Liver (tissue), 9 donors: Measurements from ENCODE around the gene TAS2R1. TPM values are rescaled to one million over a fixed set of nuclear protein-coding genes. Genes with fewer than 3 reads are reported as not detected.

ENCODE experiments used
- DNase-seq: peaks from one replicate; pipeline ENCODE4 v3.0.0-alpha.2; 2017; ENCODE audit warnings: low spot score
- H3K27ac ChIP-seq, 2 donors: one replicate each; pipeline ENCODE4 v1.7.0; 2013; ENCODE audit warnings: inconsistent platforms in 2 of 2, low read length in 2 of 2, control low read depth in 1 of 2, low read depth in 1 of 2, mild to moderate bottlenecking in 1 of 2
- H3K27me3 ChIP-seq, 4 donors: one replicate each; pipeline versions ENCODE4 v1.6.1 to v1.7.0; 2013; ENCODE audit warnings: low read length in 3 of 4, inconsistent platforms in 1 of 4, mild to moderate bottlenecking in 1 of 4, moderate library complexity in 1 of 4; ENCODE audit not compliant: control insufficient read depth in 4 of 4, insufficient read depth in 4 of 4
- H3K36me3 ChIP-seq, 4 donors: one replicate each; pipeline versions ENCODE4 v1.6.1 to v1.7.0; 2013; ENCODE audit warnings: low read length in 3 of 4, mild to moderate bottlenecking in 3 of 4, low read depth in 1 of 4, moderate library complexity in 1 of 4; ENCODE audit not compliant: control insufficient read depth in 4 of 4, insufficient read depth in 3 of 4
- H3K4me1 ChIP-seq, 4 donors: one replicate each; pipeline versions ENCODE4 v1.6.1 to v1.7.0; 2013; ENCODE audit warnings: low read length in 3 of 4, mild to moderate bottlenecking in 3 of 4, moderate library complexity in 1 of 4; ENCODE audit not compliant: control insufficient read depth in 4 of 4, insufficient read depth in 4 of 4
- H3K4me3 ChIP-seq, 3 donors: one replicate each; pipeline versions ENCODE4 v1.6.1 to v1.7.0; 2013; ENCODE audit warnings: low read length in 3 of 3, control low read depth in 1 of 3, low read depth in 1 of 3, mild to moderate bottlenecking in 1 of 3
- H3K9ac ChIP-seq, 2 donors: one replicate each; pipeline ENCODE4 v1.7.0; 2013; ENCODE audit warnings: low read length in 2 of 2, mild to moderate bottlenecking in 2 of 2, moderate library complexity in 2 of 2, control low read depth in 1 of 2, low read depth in 1 of 2
- H3K9me3 ChIP-seq, 4 donors: one replicate each; pipeline versions ENCODE4 v1.6.1 to v1.7.0; 2013; ENCODE audit warnings: low read length in 3 of 4; ENCODE audit not compliant: control insufficient read depth in 4 of 4
- ATF3 ChIP-seq: IDR thresholded peaks from 2 replicates; pipeline ENCODE4 v1.6.1; 2016; ENCODE audit warnings: antibody characterized with exemption
- CTCF ChIP-seq: fragments of 150-350 bp; IDR thresholded peaks from 2 replicates; pipeline ENCODE4 v1.5.1; 2017; ENCODE audit warnings: improper control_type of control experiment, low read depth, low read length; ENCODE audit not compliant: missing input control
- EGR1 ChIP-seq, 2 donors: IDR thresholded peaks; 2 replicates each; pipeline ENCODE4 v1.6.1; 2016 to 2018; ENCODE audit warnings: antibody characterized with exemption in 2 of 2, low read depth in 2 of 2
- FOXA1 ChIP-seq: IDR thresholded peaks from 2 replicates; pipeline ENCODE4 v1.6.1; 2016; ENCODE audit warnings: antibody characterized with exemption
- FOXA2 ChIP-seq: IDR thresholded peaks from 2 replicates; pipeline ENCODE4 v1.6.1; 2016; ENCODE audit warnings: antibody characterized with exemption
- GABPA ChIP-seq, 2 donors: IDR thresholded peaks in 1 of 2; conservative IDR thresholded peaks in 1 of 2; 2 replicates each; pipeline ENCODE4 v1.6.1; 2016; ENCODE audit warnings: antibody characterized with exemption in 2 of 2, mild to moderate bottlenecking in 1 of 2, moderate library complexity in 1 of 2
- HNF4A ChIP-seq, 2 donors: conservative IDR thresholded peaks; 2 replicates each; pipeline ENCODE4 v1.6.1; 2016; ENCODE audit warnings: antibody characterized with exemption in 2 of 2, mild to moderate bottlenecking in 2 of 2
- HNF4G ChIP-seq: IDR thresholded peaks from 2 replicates; pipeline ENCODE4 v1.6.1; 2016; ENCODE audit warnings: antibody characterized with exemption
- MAX ChIP-seq: IDR thresholded peaks from 2 replicates; pipeline ENCODE4 v1.6.1; 2016; ENCODE audit warnings: antibody characterized with exemption
- NR2F2 ChIP-seq: IDR thresholded peaks from 2 replicates; pipeline ENCODE4 v1.6.1; 2016; ENCODE audit warnings: antibody characterized with exemption
- RAD21 ChIP-seq, 2 donors: IDR thresholded peaks; 2 replicates each; pipeline ENCODE4 v1.6.1; 2016; ENCODE audit warnings: antibody characterized with exemption in 2 of 2, mild to moderate bottlenecking in 2 of 2
- REST ChIP-seq: IDR thresholded peaks from 2 replicates; pipeline ENCODE4 v1.6.1; 2016; ENCODE audit warnings: antibody characterized with exemption, mild to moderate bottlenecking
- RXRA ChIP-seq, 2 donors: IDR thresholded peaks; 2 replicates each; pipeline ENCODE4 v1.6.1; 2017 to 2018; ENCODE audit warnings: antibody characterized with exemption in 2 of 2, mild to moderate bottlenecking in 1 of 2
- SP1 ChIP-seq: IDR thresholded peaks from 2 replicates; pipeline ENCODE4 v1.6.1; 2018; ENCODE audit warnings: antibody characterized with exemption, mild to moderate bottlenecking
- TAF1 ChIP-seq: conservative IDR thresholded peaks from 2 replicates; pipeline ENCODE4 v1.6.1; 2016; ENCODE audit warnings: antibody characterized with exemption, mild to moderate bottlenecking
- YY1 ChIP-seq: IDR thresholded peaks from 2 replicates; pipeline ENCODE4 v1.6.1; 2016; ENCODE audit warnings: antibody characterized with exemption, mild to moderate bottlenecking
- ZBTB33 ChIP-seq: IDR thresholded peaks from 2 replicates; pipeline ENCODE4 v1.6.1; 2016; ENCODE audit warnings: antibody characterized with exemption
- WGBS: extraction: QIAGEN DNeasy Blood & Tissue Kit; methylation state at CpG from one replicate; pipeline ENCODE4 v1.1.7; 2013; 5-methylcytosine and 5-hydroxymethylcytosine counted together
- polyA plus RNA-seq, 2 donors: library from polyadenylated mRNA; stranded (reverse) in 1 of 2; unstranded in 1 of 2; fragments of 200-250 nt in 1 of 2; fragments of >200 nt in 1 of 2; fragmentation: Nextera tagmentation in 1 of 2; extraction: Ambion mirVana in 1 of 2; gene quantifications; one replicate each; pipeline versions ENCODE4 v1.2.1 to v1.2.3, GENCODE V29; 2013 to 2015
- total RNA-seq, 2 donors: library from RNA; depleted of rRNA; stranded (reverse); fragments of >200 nt; gene quantifications; one replicate each; pipeline ENCODE4 v1.2.3, GENCODE V29; 2014
- donor health status: healthy.
- donor health status: healthy.
- donor health status: healthy.
- donor health status: healthy.
- donor health status: healthy.

Gene TAS2R1
- total and polyA plus RNA-seq, 4 donors = not detected

- Histone ChIP-seq H3K4me3 (no peak overlapping the region), H3K27me3 (no peaks in the 10 kb centered on the region), H3K9ac (no peak overlapping the region), H3K9me3 (no peaks in the 10 kb centered on the region), H3K36me3 (no peaks in the 10 kb centered on the region), H3K27ac (no peak overlapping the region), H3K4me1 (no peaks in the 10 kb centered on the region)
- no peak for TF ChIP-seq RXRA (IDR thresholded peaks at IDR 0.05)
- TF ChIP-seq ATF3 = no peak
- no peak for TF ChIP-seq HNF4G
- no peak for TF ChIP-seq FOXA1
- WGBS = 91% methylated on average over 3 of the region's 3 CpGs
- no peak for DNase-seq
Observed at GRCh38 chr5:9615331-9615730, 14.8 kb downstream of the TAS2R1 start.

GRCh38 chr5:9613360-9613759 is 16.8 kb downstream of the TAS2R1 start:
- Histone ChIP-seq H3K36me3 (no peaks in the 10 kb centered on the region), H3K4me1 (no peaks in the 10 kb centered on the region), H3K4me3 (no peak overlapping the region), H3K9me3 (no peaks in the 10 kb centered on the region), H3K9ac (no peak overlapping the region), H3K27me3 (no peaks in the 10 kb centered on the region), H3K27ac (no peak overlapping the region)
- DNase-seq = no peak
- 93% methylated on average over 3 of the region's 3 CpGs for WGBS
- TF ChIP-seq CTCF (no peak), NR2F2 (no peak), REST (no peak), ATF3 (no peak), FOXA2 (no peak), SP1 (no peak), TAF1 (no peak), MAX (no peak)

GRCh38 chr5:9610969-9611368 is 19.2 kb downstream of the TAS2R1 start:
- no peak overlapping the region for H3K9ac ChIP-seq
- H3K9me3 ChIP-seq = no peaks in the 10 kb centered on the region
- whole genome bisulfite sequencing = 68% methylated on average over 2 of the region's 2 CpGs
- no peaks in the 10 kb centered on the region for H3K4me1 ChIP-seq
- H3K4me3 ChIP-seq = no peak overlapping the region
- DNase-seq = no peak
- no peaks in the 10 kb centered on the region for H3K36me3 ChIP-seq
- H3K27me3 ChIP-seq = no peaks in the 10 kb centered on the region
- no peak overlapping the region for H3K27ac ChIP-seq
- TF ChIP-seq FOXA2 (no peak), HNF4G (no peak), EGR1 (IDR thresholded peaks at IDR 0.05; ENCODE audit: low read depth in 2 of 2) (no peak), YY1 (no peak), CTCF (no peak), FOXA1 (no peak), HNF4A (conservative IDR thresholded peaks at IDR 0.05) (no peak), RAD21 (IDR thresholded peaks at IDR 0.05) (no peak), GABPA (IDR thresholded peaks at IDR 0.05 in 1 of 2, conservative IDR thresholded peaks at IDR 0.05 in 1 of 2) (no peak), RXRA (IDR thresholded peaks at IDR 0.05) (no peak), TAF1 (no peak), SP1 (no peak), NR2F2 (no peak), ZBTB33 (no peak)
